Mammary epithelial cell (primary cell): ENCODE results near the gene PALLD.

Experiments used
- EZH2 ChIP-seq: IDR thresholded peaks from 2 replicates; pipeline ENCODE4 v1.6.1; 2012; ENCODE audit warnings: low read length, inconsistent platforms, borderline replicate concordance
- TF ChIP-seq, protein P1 (sequence below), 2 donors: IDR thresholded peaks in 1 of 2; conservative IDR thresholded peaks in 1 of 2; 2 replicates each; pipeline ENCODE4 v1.5.1; 2011 to 2012; ENCODE audit warnings: inconsistent platforms in 2 of 2, low read length in 2 of 2, mild to moderate bottlenecking in 2 of 2, control low read depth in 1 of 2, low read depth in 1 of 2; ENCODE audit not compliant: insufficient read depth in 1 of 2; ENCODE audit errors: extremely low read depth in 1 of 2

DNA sequence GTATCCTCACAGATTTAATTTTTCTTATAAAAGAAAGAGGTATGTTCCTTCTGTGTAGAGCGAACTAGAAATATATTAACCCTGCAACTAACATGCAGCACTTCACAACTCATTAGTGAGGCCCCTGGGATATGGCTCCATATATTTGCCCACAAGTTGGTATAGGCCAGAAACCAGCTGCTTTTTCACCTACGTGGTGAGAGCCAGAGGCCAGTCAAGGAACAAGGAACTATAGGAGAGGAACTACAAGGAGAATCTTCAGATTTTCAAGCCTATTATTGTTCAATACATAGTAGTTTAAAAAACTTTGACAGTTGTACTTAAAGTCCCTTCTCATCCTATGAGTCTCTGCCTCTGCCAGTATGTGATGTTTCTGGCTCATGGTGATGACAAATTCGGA, 307.3 kb downstream of the PALLD start:
- no peak for TF ChIP-seq EZH2
- TF ChIP-seq, protein P1, sequence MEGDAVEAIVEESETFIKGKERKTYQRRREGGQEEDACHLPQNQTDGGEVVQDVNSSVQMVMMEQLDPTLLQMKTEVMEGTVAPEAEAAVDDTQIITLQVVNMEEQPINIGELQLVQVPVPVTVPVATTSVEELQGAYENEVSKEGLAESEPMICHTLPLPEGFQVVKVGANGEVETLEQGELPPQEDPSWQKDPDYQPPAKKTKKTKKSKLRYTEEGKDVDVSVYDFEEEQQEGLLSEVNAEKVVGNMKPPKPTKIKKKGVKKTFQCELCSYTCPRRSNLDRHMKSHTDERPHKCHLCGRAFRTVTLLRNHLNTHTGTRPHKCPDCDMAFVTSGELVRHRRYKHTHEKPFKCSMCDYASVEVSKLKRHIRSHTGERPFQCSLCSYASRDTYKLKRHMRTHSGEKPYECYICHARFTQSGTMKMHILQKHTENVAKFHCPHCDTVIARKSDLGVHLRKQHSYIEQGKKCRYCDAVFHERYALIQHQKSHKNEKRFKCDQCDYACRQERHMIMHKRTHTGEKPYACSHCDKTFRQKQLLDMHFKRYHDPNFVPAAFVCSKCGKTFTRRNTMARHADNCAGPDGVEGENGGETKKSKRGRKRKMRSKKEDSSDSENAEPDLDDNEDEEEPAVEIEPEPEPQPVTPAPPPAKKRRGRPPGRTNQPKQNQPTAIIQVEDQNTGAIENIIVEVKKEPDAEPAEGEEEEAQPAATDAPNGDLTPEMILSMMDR (conservative IDR thresholded peaks at IDR 0.05 in 1 of 2, IDR thresholded peaks at IDR 0.05 in 1 of 2; ENCODE audit: extremely low read depth in 1 of 2, insufficient read depth in 1 of 2, low read depth in 1 of 2, low read length in 2 of 2) = no peak
